IMR-90 (cell line): Measurements from ENCODE around the gene ALLC. TPM values are rescaled to one million over a fixed set of nuclear protein-coding genes. Genes with fewer than 3 reads are reported as not detected.
"Not testable (repeated sequence)": the region's sequence is repeated elsewhere in the genome, so short reads cannot be mapped to it uniquely, and the experiment has no call there.

Experiments used
- ATAC-seq: fragments of 200-7000 bp; cut with Tn5 transposase; 2 replicates; pipeline ENCODE4 v1.9.1; 2020; ENCODE audit warnings: low read depth, mild to moderate bottlenecking, moderate library complexity
- BruUV-seq: library from RNA; stranded (reverse); fragments of 400-500 nt; replicated peaks from 2 replicates; lab custom pipeline; 2021; lab: Mats Ljungman, UMichigan
- CTCF ChIA-PET: fragments of 300-600 bp; formaldehyde crosslinking; extraction: SDS; loops from one replicate; lab custom pipeline; 2021; ENCODE audit warnings: antibody characterized with exemption; lab: Yijun Ruan, JAX
- POLR2A ChIA-PET: fragments of 300-600 bp; sonication (Branson Sonifier 250); formaldehyde crosslinking; loops from one replicate; lab custom pipeline; 2022; ENCODE audit warnings: antibody characterized with exemption; ENCODE audit not compliant: unreplicated experiment; lab: Charles Lee
- DNase-seq: peaks from one replicate; pipeline ENCODE4 v3.0.0; 2013
- H2AFZ ChIP-seq: replicated peaks from 2 replicates; pipeline ENCODE3; 2013; ENCODE audit warnings: low read length, mild to moderate bottlenecking; ENCODE audit not compliant: poor library complexity
- H2AK5ac ChIP-seq: 2 replicates; pipeline ENCODE4 v1.6.1; 2013; ENCODE audit warnings: low read depth, low read length, inconsistent platforms
- H2AK9ac ChIP-seq: replicated peaks from 2 replicates; pipeline ENCODE3; 2013; ENCODE audit warnings: mild to moderate bottlenecking, low read depth, low read length, moderate library complexity; ENCODE audit not compliant: poor library complexity
- H2BK120ac ChIP-seq: 2 replicates; pipeline ENCODE4 v1.6.1; 2013; ENCODE audit warnings: low read depth, low read length, inconsistent platforms
- H2BK15ac ChIP-seq: 3 replicates; pipeline ENCODE4 v1.6.1; 2013; ENCODE audit warnings: low read depth, low read length, inconsistent platforms
- H2BK20ac ChIP-seq: 2 replicates; pipeline ENCODE4 v1.6.1; 2013; ENCODE audit warnings: low read depth, mild to moderate bottlenecking, inconsistent platforms, low read length, moderate library complexity
- H2BK5ac ChIP-seq: 2 replicates; pipeline ENCODE4 v1.6.1; 2013; ENCODE audit warnings: mild to moderate bottlenecking, low read depth, low read length, inconsistent platforms; ENCODE audit not compliant: poor library complexity, severe bottlenecking
- H3K14ac ChIP-seq: replicated peaks from 2 replicates; pipeline ENCODE4 v1.6.1; 2013; ENCODE audit warnings: low read depth, low read length, inconsistent platforms
- H3K18ac ChIP-seq: 2 replicates; pipeline ENCODE4 v1.6.1; 2013; ENCODE audit warnings: low read depth, low read length, control low read depth
- H3K23ac ChIP-seq: 2 replicates; pipeline ENCODE4 v1.6.1; 2013; ENCODE audit warnings: low read depth, low read length, inconsistent platforms
- H3K27ac ChIP-seq: 2 replicates; pipeline ENCODE4 v1.5.1; 2013; ENCODE audit warnings: mild to moderate bottlenecking, control low read depth, low read length; ENCODE audit not compliant: insufficient read depth
- H3K27me3 ChIP-seq: 2 replicates; pipeline ENCODE4 v1.6.1; 2013; ENCODE audit warnings: low read length; ENCODE audit not compliant: control insufficient read depth, insufficient read depth
- H3K36me3 ChIP-seq: 2 replicates; pipeline ENCODE4 v1.6.1; 2013; ENCODE audit warnings: low read length, mixed read lengths; ENCODE audit not compliant: control insufficient read depth, insufficient read depth
- H3K4ac ChIP-seq: 2 replicates; pipeline ENCODE4 v1.6.1; 2013; ENCODE audit warnings: low read depth, low read length, inconsistent platforms
- H3K4me1 ChIP-seq: 2 replicates; pipeline ENCODE4 v1.6.1; 2013; ENCODE audit warnings: low read length, mixed read lengths; ENCODE audit not compliant: control insufficient read depth, insufficient read depth
- H3K4me2 ChIP-seq: 2 replicates; pipeline ENCODE4 v1.6.1; 2013; ENCODE audit warnings: low read depth, mild to moderate bottlenecking, control low read depth, low read length, moderate library complexity
- H3K4me3 ChIP-seq: 2 replicates; pipeline ENCODE4 v1.5.1; 2013; ENCODE audit warnings: low read depth, mild to moderate bottlenecking, control low read depth, low read length, moderate library complexity; ENCODE audit not compliant: insufficient read depth
- H3K56ac ChIP-seq: 2 replicates; pipeline ENCODE4 v1.6.1; 2013; ENCODE audit warnings: low read length, inconsistent platforms; ENCODE audit not compliant: insufficient read depth; ENCODE audit errors: extremely low read depth
- H3K79me1 ChIP-seq, 2 experiments: 2 replicates each; pipeline ENCODE4 v1.6.1; 2013; ENCODE audit warnings: low read length in 2 of 2, inconsistent platforms in 1 of 2, low read depth in 1 of 2
- H3K9ac ChIP-seq: 2 replicates; pipeline ENCODE4 v1.6.1; 2013; ENCODE audit warnings: low read depth, low read length, control low read depth
- H3K9me1 ChIP-seq: 2 replicates; pipeline ENCODE4 v1.6.1; 2013; ENCODE audit warnings: low read length, inconsistent platforms; ENCODE audit not compliant: insufficient read depth
- H3K9me3 ChIP-seq: 2 replicates; pipeline ENCODE4 v1.6.1; 2013; ENCODE audit warnings: low read length; ENCODE audit not compliant: control insufficient read depth, insufficient read depth
- H4K20me1 ChIP-seq: 2 replicates; pipeline ENCODE4 v1.6.1; 2013; ENCODE audit warnings: low read length, inconsistent platforms; ENCODE audit not compliant: insufficient read depth
- H4K5ac ChIP-seq: 2 replicates; pipeline ENCODE4 v1.6.1; 2013; ENCODE audit warnings: mild to moderate bottlenecking, low read depth, low read length, control low read depth
- H4K8ac ChIP-seq, 2 experiments: 2 replicates each; pipeline ENCODE4 v1.6.1; 2013; ENCODE audit warnings: low read depth in 2 of 2, low read length in 2 of 2, control low read depth in 1 of 2, inconsistent platforms in 1 of 2
- H4K91ac ChIP-seq: 2 replicates; pipeline ENCODE4 v1.6.1; 2013; ENCODE audit warnings: low read depth, low read length, inconsistent platforms; ENCODE audit not compliant: insufficient read depth
- WGBS, 2 experiments: methylation state at CpG; one replicate each; pipeline versions ENCODE4 v1.1.5 to v1.1.7; 2013; ENCODE audit warnings: missing lambda C conversion rate in 2 of 2; ENCODE audit not compliant: insufficient read length in 1 of 2; ENCODE audit errors: extremely low coverage in 2 of 2; 5-methylcytosine and 5-hydroxymethylcytosine counted together
- dilution Hi-C: fragments of 300-500 bp; cut with HindIII; formaldehyde crosslinking; loops from one replicate; pipeline ENCODE4 v1.14.3; 2018; ENCODE audit warnings: low sequenced_read_pairs; ENCODE audit not compliant: unreplicated experiment
- in situ Hi-C: fragments of 300-500 bp; cut with MboI; formaldehyde crosslinking; loops from 3 replicates; pipeline ENCODE4 v1.14.3; 2019; ENCODE audit warnings: low sequenced_read_pairs, inconsistent platforms, mixed read lengths
- intact Hi-C: fragments of 100-400 bp; cut with micrococcal nuclease; formaldehyde crosslinking; loops from 2 replicates; pipeline ENCODE4 v1.10.0; 2022
- polyA plus RNA-seq, 3 experiments: library from polyadenylated mRNA; depleted of rRNA; stranded (reverse); fragments of >200 nt; gene quantifications; 2 replicates each; pipeline ENCODE4 v1.2.3, GENCODE V29; 2012; ENCODE audit warnings: low replicate concordance in 1 of 3
- total RNA-seq: library from RNA; depleted of rRNA; stranded (reverse); fragments of >200 nt; gene quantifications from 2 replicates; pipeline ENCODE4 v1.2.3, GENCODE V29; 2012

ALLC gene
- total and polyA plus RNA-seq, 2 of the 4 experiments (the other 2 are of a cell fraction), result not detected

- H2BK5ac ChIP-seq, H3K4me3 ChIP-seq, H2AFZ ChIP-seq, H3K9me1 ChIP-seq, H3K27ac ChIP-seq, H3K56ac ChIP-seq, H3K4ac ChIP-seq, H3K4me1 ChIP-seq, ATAC-seq, H2BK15ac ChIP-seq, H3K23ac ChIP-seq, dilution Hi-C loops, DNase-seq, H3K18ac ChIP-seq, H3K27me3 ChIP-seq, H3K36me3 ChIP-seq, H2BK120ac ChIP-seq, H2AK5ac ChIP-seq, H4K5ac ChIP-seq, intact Hi-C loops, H4K91ac ChIP-seq, H3K9ac ChIP-seq, H2BK20ac ChIP-seq, POLR2A ChIA-PET, in situ Hi-C loops, H4K20me1 ChIP-seq, BruUV-seq, H3K9me3 ChIP-seq, H4K8ac ChIP-seq, H2AK9ac ChIP-seq, H3K4me2 ChIP-seq, H3K79me1 ChIP-seq, H3K14ac ChIP-seq: not testable (repeated sequence)
- no CpG with 5 or more reads among the region's 4 CpGs for WGBS, 2 experiments
- CTCF ChIA-PET, result interaction anchor here (0.6 kb wide), 1 partner anchor 147 kb away, joined by 6 read pairs; no protein-coding TSS in a partner anchor
These were observed 48.7 kb upstream of the ALLC start for GRCh38 chr2:3609279-3609673.
